Esophagus muscularis mucosa (tissue), 4 donors: Measurements from ENCODE around the gene ATCAY.

ENCODE experiments used
- EP300 ChIP-seq: sonication (generic); formaldehyde crosslinking; IDR thresholded peaks from one replicate; pipeline ENCODE4 v1.6.1; 2017; ENCODE audit warnings: antibody characterized with exemption
- POLR2A ChIP-seq: fragments of 450-650 bp; IDR thresholded peaks from one replicate; pipeline ENCODE4 v1.6.1; 2017; ENCODE audit warnings: antibody characterized with exemption, moderate library complexity, mild to moderate bottlenecking, low read depth
- POLR2AphosphoS5 ChIP-seq, 2 donors: sonication (generic); formaldehyde crosslinking; IDR thresholded peaks; one replicate each; pipeline ENCODE4 v1.6.1; 2017; ENCODE audit warnings: antibody characterized with exemption in 2 of 2
- TF ChIP-seq, protein P1 (sequence below), 3 experiments: fragments of 200-600 bp in 2 of 3; fragments of 450-650 bp in 1 of 3; sonication (generic) in 2 of 3; IDR thresholded peaks; one replicate each; pipeline ENCODE4 v1.5.1; 2017 to 2019; ENCODE audit warnings: antibody characterized with exemption in 3 of 3, mild to moderate bottlenecking in 2 of 3, moderate library complexity in 1 of 3

DNA sequence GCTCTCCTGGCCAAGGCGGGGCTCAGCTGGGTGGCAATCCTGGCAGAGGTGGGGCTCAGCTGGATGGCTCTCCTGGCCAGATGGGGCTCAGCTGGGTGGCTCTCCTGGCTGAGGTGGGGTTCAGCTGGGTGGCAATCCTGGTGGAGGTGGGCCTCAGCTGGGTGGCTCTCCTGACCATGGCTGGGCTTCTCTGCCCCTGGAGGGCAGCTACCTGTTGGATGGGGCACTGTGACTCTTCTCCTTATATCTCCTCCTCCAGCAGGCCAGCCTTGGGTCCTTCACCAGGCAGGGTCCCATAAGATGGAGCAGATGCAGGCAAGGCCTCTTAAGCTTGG, 28.3 kb upstream of the ATCAY start:
- TF ChIP-seq, protein P1, sequence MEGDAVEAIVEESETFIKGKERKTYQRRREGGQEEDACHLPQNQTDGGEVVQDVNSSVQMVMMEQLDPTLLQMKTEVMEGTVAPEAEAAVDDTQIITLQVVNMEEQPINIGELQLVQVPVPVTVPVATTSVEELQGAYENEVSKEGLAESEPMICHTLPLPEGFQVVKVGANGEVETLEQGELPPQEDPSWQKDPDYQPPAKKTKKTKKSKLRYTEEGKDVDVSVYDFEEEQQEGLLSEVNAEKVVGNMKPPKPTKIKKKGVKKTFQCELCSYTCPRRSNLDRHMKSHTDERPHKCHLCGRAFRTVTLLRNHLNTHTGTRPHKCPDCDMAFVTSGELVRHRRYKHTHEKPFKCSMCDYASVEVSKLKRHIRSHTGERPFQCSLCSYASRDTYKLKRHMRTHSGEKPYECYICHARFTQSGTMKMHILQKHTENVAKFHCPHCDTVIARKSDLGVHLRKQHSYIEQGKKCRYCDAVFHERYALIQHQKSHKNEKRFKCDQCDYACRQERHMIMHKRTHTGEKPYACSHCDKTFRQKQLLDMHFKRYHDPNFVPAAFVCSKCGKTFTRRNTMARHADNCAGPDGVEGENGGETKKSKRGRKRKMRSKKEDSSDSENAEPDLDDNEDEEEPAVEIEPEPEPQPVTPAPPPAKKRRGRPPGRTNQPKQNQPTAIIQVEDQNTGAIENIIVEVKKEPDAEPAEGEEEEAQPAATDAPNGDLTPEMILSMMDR (IDR thresholded peaks at IDR 0.05), result no peak
- TF ChIP-seq POLR2A (no peak), POLR2AphosphoS5 (IDR thresholded peaks at IDR 0.05) (no peak), EP300 (no peak)
